GM12891 (cell line): ENCODE measurements around the gene USP48.

ENCODE experiments used
- POLR2A ChIP-seq: IDR thresholded peaks from 2 replicates; pipeline ENCODE4 v1.6.1; 2011; ENCODE audit warnings: low read depth, low read length, control low read depth
- POLR2AphosphoS5 ChIP-seq: IDR thresholded peaks from 2 replicates; pipeline ENCODE4 v1.6.1; 2011; ENCODE audit warnings: low read depth, low read length, control low read depth
- SPI1 ChIP-seq: IDR thresholded peaks from 2 replicates; pipeline ENCODE4 v1.6.1; 2011; ENCODE audit warnings: low read depth, low read length, control low read depth

DNA sequence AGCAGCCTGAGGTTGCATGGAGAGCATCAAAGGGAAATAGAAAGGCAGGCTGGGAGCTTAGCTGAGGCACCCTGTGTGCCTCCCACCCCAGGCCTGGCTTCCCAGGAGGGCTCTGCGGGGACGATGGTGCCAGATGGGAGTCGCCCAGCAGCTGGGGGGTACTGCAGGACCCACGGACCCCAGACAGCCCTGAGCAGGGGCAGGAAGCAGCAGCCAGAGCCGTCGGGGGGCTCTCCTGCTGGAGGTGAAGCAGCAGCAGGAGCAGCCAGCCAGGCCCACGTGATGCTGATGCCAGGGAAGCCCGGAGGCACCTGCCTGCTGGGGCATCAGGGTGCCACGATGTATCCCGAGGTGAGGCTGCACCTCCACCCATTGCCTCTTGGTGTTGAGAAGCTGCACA is 134.2 kb downstream of the USP48 start:
- TF ChIP-seq SPI1 (no peak), POLR2A (no peak), POLR2AphosphoS5 (no peak)
